HL-60 (cell line): Measurements from ENCODE around the gene CAMTA1.

ENCODE experiments used
- CTCF ChIP-seq: IDR thresholded peaks from one replicate; pipeline ENCODE4 v1.5.1; 2011; ENCODE audit warnings: low read length, control low read depth, inconsistent platforms; ENCODE audit not compliant: insufficient read depth
- GABPA ChIP-seq: IDR thresholded peaks from 2 replicates; pipeline ENCODE4 v1.6.1; 2012; ENCODE audit warnings: low read depth
- POLR2AphosphoS5 ChIP-seq: IDR thresholded peaks from 2 replicates; pipeline ENCODE4 v1.6.1; 2012; ENCODE audit warnings: low read depth
- REST ChIP-seq: IDR thresholded peaks from 2 replicates; pipeline ENCODE4 v1.6.1; 2012; ENCODE audit warnings: low read depth; ENCODE audit not compliant: insufficient replicate concordance
- SPI1 ChIP-seq: IDR thresholded peaks from 2 replicates; pipeline ENCODE4 v1.6.1; 2012; ENCODE audit warnings: low read depth, mild to moderate bottlenecking, borderline replicate concordance

DNA sequence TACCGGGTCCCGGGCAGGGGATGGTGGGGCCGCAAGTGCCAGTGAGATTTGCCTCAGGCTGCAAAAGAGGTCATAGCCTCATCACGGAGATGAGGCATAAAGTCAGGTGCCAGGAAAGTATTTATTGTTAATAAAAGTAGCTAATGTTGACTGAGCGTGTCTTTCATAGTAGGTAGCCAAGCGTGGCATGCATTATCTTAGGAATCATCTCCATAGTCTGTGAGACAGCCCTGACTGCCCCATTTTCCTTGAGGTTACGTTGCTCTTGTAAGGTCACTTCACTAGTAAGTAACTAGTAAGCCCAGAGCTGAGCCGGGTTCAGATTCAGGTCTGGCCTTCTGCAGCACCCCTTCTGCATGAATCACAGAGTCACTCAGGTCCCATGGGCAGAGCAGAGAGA, 174.2 kb downstream of the CAMTA1 start:
- no peak for TF ChIP-seq CTCF
- no peak for TF ChIP-seq POLR2AphosphoS5
- no peak for TF ChIP-seq REST
- no peak for TF ChIP-seq GABPA
- no peak for TF ChIP-seq SPI1
